ENCODE results near the gene ASPSCR1. TPM values are rescaled to one million over a fixed set of nuclear protein-coding genes. Genes with fewer than 3 reads are reported as not detected.

The ASPSCR1 gene
- total and polyA plus RNA-seq, 2 of the 8 experiments (the other 6 are each of a cell fraction or from before 2014, with no cell fraction given) = 33.3 to 43.7 TPM

GRCh38 chr17:81977211-81977808 lies at the start of gene ASPSCR1 (continued):
- no peak for TF ChIP-seq JUND (IDR thresholded peaks at IDR 0.05; ENCODE audit: low read length)
- TF ChIP-seq EP300 (IDR thresholded peaks at IDR 0.05; ENCODE audit: borderline replicate concordance in 1 of 2, low read depth in 2 of 2, low read length in 2 of 2) = peak in 1 of 2 experiments; percentile 73; a peak in 1 of 3 replicates
- TF ChIP-seq EZH2 (IDR thresholded peaks at IDR 0.05; ENCODE audit: low read depth, low read length, severe bottlenecking) = no peak
- peak; percentile 87 for TF ChIP-seq CREB1 (IDR thresholded peaks at IDR 0.05)
- peak; percentile 90 for TF ChIP-seq TAF7 (optimal IDR thresholded peaks at IDR 0.05; ENCODE audit: borderline replicate concordance, low read depth, low read length)
- no peak for TF ChIP-seq HDAC6 (IDR thresholded peaks at IDR 0.05; ENCODE audit: low read depth, low read length)
- TF ChIP-seq ZNF274 (IDR thresholded peaks at IDR 0.05; ENCODE audit: borderline replicate concordance, extremely low read depth, low read length) = no peak
- no peak for TF ChIP-seq BACH1 (IDR thresholded peaks at IDR 0.05; ENCODE audit: low read length)
- TF ChIP-seq CBX5 (IDR thresholded peaks at IDR 0.05; ENCODE audit: low read depth, low read length) = no peak
- TF ChIP-seq YY1 (IDR thresholded peaks at IDR 0.05; ENCODE audit: low read depth, low read length) = peak; percentile 96
- TF ChIP-seq RXRA (IDR thresholded peaks at IDR 0.05; ENCODE audit: insufficient read depth, low read depth, low read length) = no peak
- peak; percentile 94 for TF ChIP-seq TAF1 (IDR thresholded peaks at IDR 0.05; ENCODE audit: low read depth, low read length)
- TF ChIP-seq ASH2L (IDR thresholded peaks at IDR 0.05; ENCODE audit: low read length) = peak; percentile 89
- no peak for TF ChIP-seq CTCF (IDR thresholded peaks at IDR 0.05; ENCODE audit: control extremely low read depth in 1 of 3, insufficient read depth in 1 of 3, low read depth in 1 of 3, low read length in 3 of 3)
- TF ChIP-seq BCL11A (IDR thresholded peaks at IDR 0.05; ENCODE audit: low read depth in 2 of 2, low read length in 2 of 2) = no peak
- TF ChIP-seq POLR2AphosphoS5 (IDR thresholded peaks at IDR 0.05; ENCODE audit: low read depth, low read length) = peak; percentile 66; the same call in 1 of the 2 replicates
- no peak for TF ChIP-seq SP2 (IDR thresholded peaks at IDR 0.05; ENCODE audit: low read length)
- no peak for TF ChIP-seq KDM1A (IDR thresholded peaks at IDR 0.05; ENCODE audit: borderline replicate concordance, low read length)
- no peak for TF ChIP-seq TCF12 (IDR thresholded peaks at IDR 0.05; ENCODE audit: low read depth, low read length)
- peak; percentile 59 for TF ChIP-seq KDM4A (IDR thresholded peaks at IDR 0.05; ENCODE audit: low read depth, low read length, severe bottlenecking)
- TF ChIP-seq NANOG (IDR thresholded peaks at IDR 0.05; ENCODE audit: insufficient read depth, low read depth, low read length, poor library complexity, severe bottlenecking) = peak; percentile 12
- TF ChIP-seq FOSL1 (IDR thresholded peaks at IDR 0.05; ENCODE audit: insufficient read depth, low read depth, low read length) = no peak
